GM21360 (cell line): ENCODE results near the gene RBMS3.
"Not testable (repeated sequence)": the region's sequence is repeated elsewhere in the genome, so short reads cannot be mapped to it uniquely, and the experiment has no call there.

Experiments used
- ATAC-seq: cut with Tn5 transposase; IDR thresholded peaks from one replicate; pipeline ENCODE4 v1.9.1; 2021; ENCODE audit warnings: mild to moderate bottlenecking, moderate library complexity; ENCODE audit not compliant: unreplicated experiment

RBMS3 gene

GRCh38 chr3:29382409-29382808, 101.5 kb downstream of the RBMS3 start:
- ATAC-seq, result no peak

DNA sequence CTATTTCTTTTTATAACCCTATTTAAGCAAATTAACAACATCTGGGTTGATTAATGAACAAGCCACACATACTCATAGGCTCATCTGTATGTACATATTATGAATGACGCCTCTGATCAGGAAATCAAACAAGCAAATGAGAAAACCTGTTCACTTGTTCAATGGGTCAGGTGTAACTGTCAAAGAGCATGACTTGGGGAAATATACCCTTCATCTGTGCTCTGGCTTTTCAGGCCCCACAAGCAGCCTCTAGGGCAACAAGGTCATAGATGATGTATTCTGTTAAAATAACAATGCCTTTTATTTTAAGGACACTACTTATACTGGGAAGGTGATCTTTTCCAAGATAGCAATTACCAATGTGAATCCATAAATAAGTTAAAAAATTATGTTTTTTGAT, 102.0 kb downstream of the RBMS3 start:
- no peak for ATAC-seq

DNA sequence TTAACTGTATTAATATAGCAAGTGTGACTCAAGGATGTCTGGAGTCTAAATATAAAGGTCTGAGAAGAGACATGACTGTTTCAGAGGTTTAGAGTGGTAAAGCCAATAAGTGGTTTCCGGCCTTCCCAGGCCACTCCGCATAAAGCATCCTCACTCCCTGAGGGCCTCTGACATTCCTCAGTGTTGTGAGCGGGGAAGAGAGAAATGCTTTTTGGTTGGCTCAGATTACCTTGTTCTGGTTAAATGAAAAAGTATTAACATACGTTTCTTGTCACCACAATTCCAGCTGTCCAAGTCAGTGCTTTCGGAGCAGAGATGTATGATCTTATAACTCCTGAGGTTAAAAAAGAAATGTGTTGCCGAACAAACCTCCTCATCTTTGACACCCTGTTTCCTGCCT, 103.8 kb downstream of the RBMS3 start:
- no peak for ATAC-seq

GRCh38 chr3:29385046-29385830, 104.4 kb downstream of the RBMS3 start:
- no peak for ATAC-seq

DNA sequence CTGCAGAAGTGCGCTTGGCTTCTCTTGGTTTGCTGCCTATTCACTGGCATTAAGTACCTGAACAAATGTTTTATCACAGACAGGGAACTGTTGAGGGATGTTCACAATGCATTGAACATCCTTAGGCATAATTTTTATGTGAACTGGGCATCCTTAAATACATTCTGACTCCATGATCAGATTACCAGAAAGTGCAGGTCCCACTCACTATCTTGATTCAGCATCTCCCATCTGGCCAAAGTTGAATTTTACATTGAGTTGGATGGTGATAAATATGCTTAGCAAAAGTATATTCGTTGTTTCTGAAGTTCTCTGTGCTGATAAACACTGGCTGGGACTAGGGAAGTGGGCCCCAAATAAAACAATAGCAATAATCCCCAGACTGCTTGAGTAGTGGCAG, 108.5 kb downstream of the RBMS3 start:
- ATAC-seq, result no peak

DNA sequence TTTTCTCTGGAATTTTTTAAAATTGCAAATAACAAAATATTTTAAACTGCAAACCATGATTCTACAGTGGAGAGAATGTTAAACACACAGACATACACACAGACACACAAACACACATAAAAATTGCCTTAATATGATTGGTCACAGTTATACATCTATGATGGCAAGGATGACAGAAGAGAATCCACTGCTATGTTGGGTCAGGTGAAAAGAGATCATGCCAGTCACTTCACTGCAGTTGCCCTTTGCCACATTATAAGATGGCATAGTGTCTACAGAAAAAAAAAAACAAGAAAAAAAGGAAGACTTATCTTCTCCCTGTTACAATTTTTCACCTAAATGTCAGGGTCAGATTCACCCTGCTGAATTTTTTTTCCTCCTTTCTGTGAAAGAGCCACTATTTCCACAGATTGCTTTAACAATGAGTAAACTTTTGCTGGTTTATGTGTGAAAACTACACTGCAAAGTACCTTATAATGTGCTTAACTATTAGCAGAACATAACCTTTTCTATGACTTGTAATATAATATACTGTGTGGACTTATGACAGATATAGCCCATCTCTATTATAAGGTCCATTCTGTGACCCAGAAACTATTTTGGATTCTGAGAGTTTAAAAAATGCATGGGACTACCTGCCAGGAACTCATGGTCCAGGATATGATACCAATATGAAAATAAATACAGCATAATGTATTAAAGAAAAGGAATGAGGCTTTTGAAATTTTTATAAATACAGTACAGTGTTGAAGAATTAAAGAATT, 111.9 kb downstream of the RBMS3 start:
- no peak for ATAC-seq

DNA sequence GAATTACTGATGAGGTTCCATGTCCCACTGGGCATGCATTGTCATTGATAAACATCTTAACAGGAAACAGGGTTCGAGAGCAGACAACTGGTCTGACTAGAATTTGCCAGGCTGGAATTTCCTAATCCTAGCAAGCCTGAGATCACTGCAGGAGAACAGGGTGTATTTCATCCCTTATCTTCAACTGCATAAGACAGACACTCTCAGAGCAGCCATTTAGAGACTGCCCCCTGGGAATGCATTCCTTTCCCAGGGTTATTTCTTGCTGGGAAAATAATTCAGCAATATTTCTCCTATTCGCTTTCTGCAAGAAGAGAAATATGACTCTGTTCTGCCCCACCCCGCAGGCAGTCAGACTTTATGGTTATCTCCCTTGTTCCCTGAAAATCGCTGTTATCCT, 113.1 kb downstream of the RBMS3 start:
- ATAC-seq, result not testable (repeated sequence)

DNA sequence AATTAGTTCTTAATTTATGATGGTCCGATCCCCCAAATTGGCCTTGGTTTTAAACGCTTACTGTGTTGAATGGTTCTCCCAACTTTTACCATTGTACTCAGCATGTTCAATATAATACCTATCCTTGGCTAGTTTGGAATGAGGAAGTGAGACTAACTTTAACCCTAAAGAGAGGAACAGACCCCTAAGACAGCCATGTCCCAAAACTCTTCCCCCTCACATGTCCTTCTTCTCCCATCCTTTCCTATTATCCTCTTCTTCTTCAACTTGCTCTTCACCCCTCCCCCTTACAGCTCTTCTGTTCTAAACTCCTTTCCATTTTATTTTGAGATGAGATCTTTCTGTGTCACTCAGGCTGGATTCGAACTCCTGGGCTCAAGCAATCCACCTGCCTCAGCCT, 116.5 kb downstream of the RBMS3 start:
- no peak for ATAC-seq

GRCh38 chr3:29398787-29399186, 117.9 kb downstream of the RBMS3 start:
- no peak for ATAC-seq

GRCh38 chr3:29406291-29406832, 125.5 kb downstream of the RBMS3 start:
- ATAC-seq, result no peak

- ATAC-seq, result no peak
Measured at GRCh38 chr3:29408676-29409075, 127.8 kb downstream of the RBMS3 start.

- no peak for ATAC-seq
Measured at GRCh38 chr3:29409409-29409808, 128.5 kb downstream of the RBMS3 start.

- no peak for ATAC-seq
Measured at GRCh38 chr3:29410220-29410619, 129.3 kb downstream of the RBMS3 start.

DNA sequence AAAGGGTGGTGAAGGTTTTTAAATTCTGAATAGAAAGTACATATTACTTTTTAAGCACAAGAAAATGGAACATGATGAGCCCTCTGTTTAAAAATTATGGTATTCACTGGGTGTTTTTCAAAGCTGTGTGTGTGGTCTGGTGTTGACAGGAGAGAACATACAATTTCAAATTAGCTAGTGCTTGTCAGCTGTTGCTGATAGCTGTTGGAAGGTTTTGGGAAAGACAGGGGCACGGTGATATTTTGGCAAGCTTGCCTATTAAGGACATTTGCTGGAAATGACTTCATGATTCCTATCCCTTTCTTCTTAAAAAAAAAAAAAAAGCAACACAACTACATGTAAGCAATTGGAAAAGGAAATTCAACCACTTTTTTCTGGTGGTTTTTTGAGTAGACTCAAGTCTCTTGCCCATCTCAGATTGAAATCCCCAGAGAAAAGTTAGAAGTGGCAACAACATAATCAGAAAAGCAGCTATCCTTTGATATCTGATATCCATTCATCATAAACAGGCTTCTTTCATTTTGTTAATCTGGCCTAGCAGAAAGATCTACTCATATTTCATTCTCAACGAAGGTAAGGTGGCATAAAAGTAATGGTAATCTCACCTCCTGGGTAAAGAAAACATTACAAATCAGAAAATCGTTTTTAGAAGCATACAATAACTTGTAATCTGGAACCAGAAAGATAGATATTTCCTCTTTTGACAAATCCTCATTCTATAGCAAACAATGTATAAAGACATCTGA, 130.0 kb downstream of the RBMS3 start:
- ATAC-seq, result no peak

DNA sequence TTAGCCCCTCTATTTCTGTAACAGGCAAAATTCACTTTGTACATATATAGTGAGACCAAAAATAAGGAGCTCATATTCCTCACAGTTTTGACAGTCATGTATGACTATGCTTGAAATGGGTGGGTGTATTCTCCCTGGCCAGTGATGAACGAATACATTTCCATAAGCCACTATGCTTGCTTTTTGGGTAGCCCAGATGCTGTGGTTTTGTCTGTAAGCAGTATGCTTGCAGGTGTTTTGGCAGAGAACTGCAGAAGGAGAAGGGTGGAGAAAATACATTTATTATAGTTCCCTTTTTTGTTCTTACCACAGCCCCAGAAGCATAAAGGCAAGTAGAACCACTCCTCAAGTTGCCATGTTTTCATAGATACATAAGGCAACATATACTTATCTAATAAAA, 131.2 kb downstream of the RBMS3 start:
- no peak for ATAC-seq

DNA sequence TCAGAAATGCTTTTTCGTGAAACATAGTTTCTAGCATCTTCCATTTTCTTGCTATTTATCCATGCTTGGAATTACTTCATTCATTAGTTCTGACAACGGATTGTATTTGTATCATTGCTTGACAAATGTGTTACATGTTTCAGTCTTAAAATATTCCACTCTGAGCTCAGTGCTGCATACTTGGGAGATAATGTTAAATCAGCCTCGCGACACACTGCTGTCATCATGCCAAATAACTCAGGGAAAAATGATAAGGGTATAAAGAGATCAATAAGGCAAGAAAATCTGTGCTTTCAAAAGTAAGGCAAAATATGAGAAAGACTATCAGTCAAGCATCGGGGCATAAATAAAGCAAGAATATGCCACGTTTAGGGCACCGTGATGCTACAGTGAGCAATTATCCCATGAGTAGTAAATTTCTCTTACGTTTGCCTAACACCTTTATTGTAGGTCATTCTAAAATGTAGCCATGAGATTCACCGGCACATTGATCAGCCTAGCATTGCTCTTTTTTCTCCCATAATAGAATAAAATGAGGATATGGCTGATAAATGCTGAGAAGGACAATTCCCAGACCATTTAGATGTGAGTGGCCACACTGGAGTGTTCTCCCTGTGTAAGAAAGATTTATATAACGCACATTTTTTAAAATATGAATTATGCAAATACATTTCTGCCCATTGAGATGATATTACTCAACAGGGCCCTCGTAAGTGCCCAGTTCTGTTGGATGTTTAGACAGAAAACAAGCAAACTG, 133.8 kb downstream of the RBMS3 start:
- ATAC-seq, result no peak

DNA sequence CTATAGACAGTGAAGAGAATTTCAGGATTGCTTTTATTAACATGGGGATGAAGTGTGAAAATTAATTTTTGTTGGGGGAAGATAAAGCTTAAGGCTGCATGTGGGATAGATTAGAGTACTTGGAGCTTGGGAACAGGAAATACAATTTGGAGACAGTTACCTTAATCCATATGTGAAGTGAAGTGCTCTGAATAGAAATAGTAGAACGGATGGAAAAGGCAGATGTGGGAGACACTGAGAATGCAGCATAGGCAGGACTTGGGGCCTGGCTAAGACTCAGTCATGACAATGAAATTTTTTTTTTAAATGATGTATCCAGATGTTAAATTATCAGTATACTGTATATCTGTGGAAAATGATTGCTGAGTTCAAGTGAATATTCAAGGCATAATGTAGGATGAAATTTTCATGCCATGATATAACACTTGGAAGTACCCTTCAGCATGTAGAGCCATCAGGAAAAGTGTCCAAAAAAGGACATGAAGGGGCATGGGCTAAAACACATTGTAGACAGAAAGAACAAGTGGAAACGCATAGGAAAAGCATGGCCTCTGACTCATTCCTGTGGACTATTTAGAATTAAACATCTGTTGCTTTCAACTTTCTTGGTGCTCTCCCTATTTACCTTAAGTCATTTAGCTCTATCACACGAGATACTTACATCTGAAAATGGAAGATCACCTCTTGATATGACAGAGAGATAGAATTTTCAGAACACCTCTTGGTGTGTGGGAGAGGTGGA, 134.8 kb downstream of the RBMS3 start:
- ATAC-seq, result no peak

DNA sequence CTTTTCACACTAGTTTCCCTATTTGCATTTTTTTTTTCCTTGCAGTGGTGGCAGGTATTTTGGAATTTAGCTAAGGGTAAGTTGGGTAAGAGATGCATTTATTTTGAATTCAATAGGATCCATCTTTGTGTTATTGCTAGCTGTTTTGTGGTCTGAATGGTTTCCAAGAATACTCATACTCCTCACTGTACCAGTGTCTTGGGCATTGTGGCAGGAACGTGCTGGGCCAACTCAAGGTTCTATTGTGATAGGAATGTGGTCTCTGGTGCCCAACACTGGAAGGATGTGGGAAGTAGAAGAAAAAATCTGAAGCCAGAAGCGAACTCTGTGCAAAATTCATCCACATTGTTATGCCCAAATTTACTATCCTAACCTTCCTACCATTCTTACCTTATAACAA, 135.6 kb downstream of the RBMS3 start:
- no peak for ATAC-seq

- no peak for ATAC-seq
Measured at GRCh38 chr3:29420106-29420505, 139.2 kb downstream of the RBMS3 start.
